ENCODE results near the gene DCDC2B.

Gene DCDC2B

GRCh38 chr1:32182060-32182459, 26.8 kb upstream of the DCDC2B start:
- no peak for ATAC-seq (replicated peaks)

DNA sequence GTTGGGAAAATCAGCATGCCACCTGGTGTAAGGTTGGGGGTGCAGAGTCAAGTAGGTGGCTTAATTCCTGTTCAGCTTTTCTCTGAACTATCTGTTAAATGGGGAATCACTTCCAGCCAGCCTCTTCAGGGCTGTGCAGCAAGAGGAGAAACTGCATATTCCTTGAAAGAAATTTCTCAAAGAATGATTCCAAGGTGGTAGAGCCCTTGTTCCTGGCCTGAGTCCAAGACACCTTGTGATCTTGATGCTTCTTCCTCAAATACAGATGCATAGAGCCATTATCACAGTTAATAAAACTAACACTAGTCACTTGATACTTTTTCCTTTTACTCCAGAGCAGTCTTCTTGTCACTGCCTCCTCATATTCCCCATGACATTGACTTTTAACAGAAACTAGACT, 24.2 kb upstream of the DCDC2B start:
- Mint-ChIP-seq H3K9me3 (no peaks in the 10 kb centered on the region), H3K27ac (no peak overlapping the region), H3K4me1 (ENCODE audit: low read depth in 2 of 2) (peaks cover 32 to 42% of the 10 kb centered on the region in 2 donors), H3K36me3 (ENCODE audit: insufficient read depth) (peaks cover 84% of the 10 kb centered on the region), H3K27me3 (no peaks in the 10 kb centered on the region), H3K4me3 (no peak overlapping the region)
- ATAC-seq (replicated peaks) (no peak), DNase-seq (no peak)

More at GRCh38 chr1:32182060-32182459, 26.8 kb upstream of the DCDC2B start:
- no peak for DNase-seq
- Mint-ChIP-seq H3K27ac (peak overlapping the region in 1 of 2 donors; percentile 29), H3K27me3 (no peaks in the 10 kb centered on the region), H3K9me3 (no peaks in the 10 kb centered on the region), H3K36me3 (ENCODE audit: insufficient read depth) (peaks cover 65% of the 10 kb centered on the region), H3K4me3 (peak overlapping the region in 1 of 2 donors; percentile 3), H3K4me1 (ENCODE audit: low read depth in 2 of 2) (peaks cover 40 to 42% of the 10 kb centered on the region in 2 donors)

GRCh38 chr1:32186077-32186476, 22.8 kb upstream of the DCDC2B start:
- Mint-ChIP-seq H3K9me3 (no peaks in the 10 kb centered on the region), H3K27me3 (no peaks in the 10 kb centered on the region), H3K27ac (no peak overlapping the region), H3K4me1 (ENCODE audit: low read depth in 2 of 2) (peaks cover 21 to 31% of the 10 kb centered on the region in 2 donors), H3K36me3 (ENCODE audit: insufficient read depth) (peaks cover 81% of the 10 kb centered on the region), H3K4me3 (no peak overlapping the region)
- ATAC-seq (replicated peaks) = no peak
- DNase-seq = no peak

DNA sequence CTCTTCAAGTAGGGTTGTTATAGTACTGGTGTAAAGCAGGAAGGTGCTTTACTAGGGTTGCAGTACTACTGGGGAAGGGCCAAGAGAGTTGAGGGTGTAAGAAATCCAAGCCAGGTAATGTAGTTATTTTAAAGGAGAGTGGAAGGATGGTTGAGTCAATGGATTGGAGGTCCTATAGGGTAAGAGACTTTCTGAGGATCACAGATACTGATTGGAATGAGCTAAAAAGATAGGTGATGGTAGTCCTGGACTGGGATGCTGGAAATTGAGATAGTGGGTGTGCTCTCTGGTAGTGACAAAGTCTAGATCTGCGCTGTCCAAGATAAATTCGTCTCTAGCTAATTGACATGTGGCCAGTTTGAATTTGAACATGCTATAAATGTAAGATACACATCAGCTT, 22.4 kb upstream of the DCDC2B start:
- Mint-ChIP-seq H3K4me1 (ENCODE audit: low read depth in 2 of 2) (peaks cover 17 to 27% of the 10 kb centered on the region in 2 donors), H3K36me3 (ENCODE audit: insufficient read depth) (peaks cover 81% of the 10 kb centered on the region), H3K27me3 (no peaks in the 10 kb centered on the region), H3K4me3 (no peak overlapping the region), H3K27ac (no peak overlapping the region), H3K9me3 (no peaks in the 10 kb centered on the region)
- ATAC-seq (replicated peaks) (no peak), DNase-seq (no peak)

DNA sequence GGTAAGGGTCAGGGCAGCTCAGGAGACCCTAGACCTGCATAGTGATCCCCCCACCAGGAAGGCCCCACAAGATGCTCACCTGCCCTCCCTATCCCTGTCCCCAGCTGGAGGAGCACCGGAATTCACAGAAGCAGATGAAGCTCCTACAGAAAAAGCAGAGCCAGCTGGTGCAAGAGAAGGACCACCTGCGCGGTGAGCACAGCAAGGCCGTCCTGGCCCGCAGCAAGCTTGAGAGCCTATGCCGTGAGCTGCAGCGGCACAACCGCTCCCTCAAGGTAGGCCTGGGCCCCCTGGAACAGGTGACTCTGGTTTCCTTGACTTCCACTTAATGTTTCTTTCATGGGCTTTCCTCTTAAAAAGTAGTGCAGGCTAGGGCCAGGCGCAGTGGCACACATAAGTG, 21.0 kb upstream of the DCDC2B start:
- Mint-ChIP-seq H3K36me3 (ENCODE audit: insufficient read depth) (peaks cover 82% of the 10 kb centered on the region), H3K27me3 (no peaks in the 10 kb centered on the region), H3K4me3 (no peak overlapping the region), H3K4me1 (ENCODE audit: low read depth in 2 of 2) (peaks cover 13 to 21% of the 10 kb centered on the region in 2 donors), H3K27ac (no peak overlapping the region), H3K9me3 (no peaks in the 10 kb centered on the region)
- ATAC-seq (replicated peaks) = no peak
- no peak for DNase-seq

DNA sequence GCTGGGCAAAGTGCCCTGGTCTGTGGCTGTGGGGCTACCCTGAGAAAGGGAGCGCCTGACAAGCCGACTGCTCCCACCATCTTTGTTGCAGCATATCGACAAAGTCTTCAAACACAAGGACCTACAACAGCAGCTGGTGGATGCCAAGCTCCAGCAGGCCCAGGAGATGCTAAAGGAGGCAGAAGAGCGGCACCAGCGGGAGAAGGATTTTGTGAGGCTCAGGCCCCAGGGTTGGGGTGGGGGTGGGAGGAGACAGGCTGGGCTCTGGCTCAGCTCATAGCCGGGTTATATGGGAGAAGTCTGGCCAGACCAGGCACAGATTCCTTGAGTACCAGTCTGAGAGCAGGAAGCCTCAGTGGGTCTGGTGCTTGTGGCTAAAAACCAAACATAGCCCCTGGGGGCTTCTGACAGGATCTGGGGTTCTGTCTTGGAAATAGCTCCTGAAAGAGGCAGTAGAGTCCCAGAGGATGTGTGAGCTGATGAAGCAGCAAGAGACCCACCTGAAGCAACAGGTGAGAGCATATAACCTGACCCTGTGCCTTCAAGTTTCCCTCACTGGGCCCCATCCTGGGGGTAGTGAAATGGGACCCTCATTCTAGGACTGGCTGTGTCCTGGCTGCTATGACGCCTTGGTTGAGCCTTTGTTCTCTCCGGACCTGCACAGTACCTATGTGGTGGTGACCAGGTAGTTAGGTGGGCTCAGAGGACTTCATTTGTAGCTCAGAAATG, 16.5 kb upstream of the DCDC2B start:
- H3K27ac Mint-ChIP-seq = peak overlapping the region in 1 of 2 donors; percentile 41
- H3K4me3 Mint-ChIP-seq = no peak overlapping the region
- no peak for DNase-seq
- peaks cover 23 to 28% of the 10 kb centered on the region in 2 donors for H3K4me1 Mint-ChIP-seq (ENCODE audit: low read depth in 2 of 2)
- no peak for ATAC-seq (replicated peaks)
- no peaks in the 10 kb centered on the region for H3K27me3 Mint-ChIP-seq
- H3K9me3 Mint-ChIP-seq = no peaks in the 10 kb centered on the region
- H3K36me3 Mint-ChIP-seq (ENCODE audit: insufficient read depth) = peaks cover 70% of the 10 kb centered on the region

GRCh38 chr1:32194984-32195383, 13.9 kb upstream of the DCDC2B start:
- peaks cover 44% of the 10 kb centered on the region for H3K36me3 Mint-ChIP-seq (ENCODE audit: insufficient read depth)

GRCh38 chr1:32195531-32195930, 13.4 kb upstream of the DCDC2B start:
- no peak for DNase-seq
- ATAC-seq (replicated peaks) = no peak
- peaks cover 38 to 44% of the 10 kb centered on the region in 2 donors for H3K4me1 Mint-ChIP-seq (ENCODE audit: low read depth in 2 of 2)
- no peak overlapping the region for H3K27ac Mint-ChIP-seq
- H3K4me3 Mint-ChIP-seq = peak overlapping the region; percentile 55 to 62
- no peaks in the 10 kb centered on the region for H3K27me3 Mint-ChIP-seq
- H3K9me3 Mint-ChIP-seq = no peaks in the 10 kb centered on the region
- H3K36me3 Mint-ChIP-seq (ENCODE audit: insufficient read depth) = peaks cover 44% of the 10 kb centered on the region

More at GRCh38 chr1:32194984-32195383, 13.9 kb upstream of the DCDC2B start:
- Mint-ChIP-seq H3K4me3 (no peak overlapping the region), H3K9me3 (no peaks in the 10 kb centered on the region), H3K4me1 (ENCODE audit: low read depth in 2 of 2) (peaks cover 33 to 39% of the 10 kb centered on the region in 2 donors), H3K27me3 (no peaks in the 10 kb centered on the region), H3K27ac (no peak overlapping the region)
- DNase-seq (no peak), ATAC-seq (replicated peaks) (no peak)

- H3K4me1 Mint-ChIP-seq (ENCODE audit: low read depth in 2 of 2) = peaks cover 38 to 46% of the 10 kb centered on the region in 2 donors
- peak overlapping the region; percentile 55 to 62 for H3K4me3 Mint-ChIP-seq
- peaks cover 41% of the 10 kb centered on the region for H3K36me3 Mint-ChIP-seq (ENCODE audit: insufficient read depth)
- no peaks in the 10 kb centered on the region for H3K27me3 Mint-ChIP-seq
- ATAC-seq (replicated peaks) (peak; percentile 51), DNase-seq (peak in 1 of 3 experiments; percentile 11)
- H3K27ac Mint-ChIP-seq = peak overlapping the region; percentile 81 to 94
- H3K9me3 Mint-ChIP-seq = no peaks in the 10 kb centered on the region
These were observed 12.7 kb upstream of the DCDC2B start for GRCh38 chr1:32195972-32196823.

GRCh38 chr1:32197074-32197473, 11.8 kb upstream of the DCDC2B start:
- DNase-seq (no peak), ATAC-seq (replicated peaks) (no peak)
- peak overlapping the region in 1 of 2 donors; percentile 82 for H3K27ac Mint-ChIP-seq
- peaks cover 41% of the 10 kb centered on the region for H3K36me3 Mint-ChIP-seq (ENCODE audit: insufficient read depth)
- no peaks in the 10 kb centered on the region for H3K9me3 Mint-ChIP-seq
- peaks cover 47 to 51% of the 10 kb centered on the region in 2 donors for H3K4me1 Mint-ChIP-seq (ENCODE audit: low read depth in 2 of 2)
- no peaks in the 10 kb centered on the region for H3K27me3 Mint-ChIP-seq
- no peak overlapping the region for H3K4me3 Mint-ChIP-seq

DNA sequence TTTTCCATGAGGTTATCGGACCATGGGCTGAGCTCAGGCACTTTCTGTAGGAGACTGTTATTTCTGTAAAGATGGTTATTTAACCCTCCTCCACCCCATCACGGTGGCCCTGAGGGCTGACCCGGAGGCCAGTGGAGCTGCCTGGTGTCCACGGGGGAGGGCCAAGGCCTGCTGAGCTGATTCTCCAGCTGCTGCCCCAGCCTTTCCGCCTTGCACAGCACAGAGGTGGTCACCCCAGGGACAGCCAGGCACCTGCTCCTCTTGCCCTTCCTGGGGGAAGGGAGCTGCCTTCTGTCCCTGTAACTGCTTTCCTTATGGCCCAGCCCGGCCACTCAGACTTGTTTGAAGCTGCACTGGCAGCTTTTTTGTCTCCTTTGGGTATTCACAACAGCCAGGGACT, 11.1 kb upstream of the DCDC2B start:
- Mint-ChIP-seq H3K36me3 (ENCODE audit: insufficient read depth) (peaks cover 37% of the 10 kb centered on the region), H3K27me3 (no peaks in the 10 kb centered on the region), H3K4me3 (no peak overlapping the region), H3K27ac (peak overlapping the region in 1 of 2 donors; percentile 52), H3K9me3 (no peaks in the 10 kb centered on the region), H3K4me1 (ENCODE audit: low read depth in 2 of 2) (peaks cover 52 to 57% of the 10 kb centered on the region in 2 donors)
- no peak for ATAC-seq (replicated peaks)
- no peak for DNase-seq

DNA sequence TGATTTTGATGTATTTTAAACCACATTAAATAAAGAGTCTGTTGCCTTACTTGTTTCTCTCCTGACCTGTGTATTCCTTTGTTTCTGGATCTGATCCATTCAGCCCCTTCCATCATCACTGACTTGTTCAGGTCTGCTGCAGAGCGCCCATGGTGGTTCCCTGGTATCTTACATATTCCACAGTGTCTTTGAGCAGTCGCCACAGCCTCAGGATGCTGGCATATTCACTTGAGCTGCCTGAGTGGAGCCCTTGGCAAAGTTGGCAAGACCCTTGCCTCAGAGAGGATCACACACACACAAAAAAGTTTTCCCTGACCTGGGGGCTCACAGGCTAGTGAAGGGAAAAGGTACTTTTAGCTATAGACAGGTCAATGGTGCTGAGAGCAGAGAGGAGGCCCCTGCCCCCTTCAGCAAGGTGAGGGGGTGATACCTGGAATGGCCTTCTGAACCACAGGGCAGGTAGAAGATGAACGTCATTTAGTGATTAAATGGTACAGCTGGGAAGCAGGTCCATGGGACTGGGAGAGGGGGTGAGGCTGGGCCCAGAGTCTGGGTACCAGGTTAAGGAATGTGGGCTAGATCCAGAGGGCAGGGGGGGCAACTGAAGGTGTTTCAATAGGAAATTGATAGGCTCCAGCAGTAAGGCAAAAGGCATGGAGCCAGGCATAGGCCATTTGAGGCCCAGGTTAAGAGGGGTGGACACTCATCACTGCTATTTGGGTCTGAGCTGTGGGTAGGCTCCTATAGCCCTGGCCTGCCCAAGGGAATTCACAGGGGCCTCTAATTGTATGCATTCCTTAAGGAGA, 10.4 kb upstream of the DCDC2B start:
- ATAC-seq (replicated peaks) = no peak
- no peaks in the 10 kb centered on the region for H3K27me3 Mint-ChIP-seq
- no peaks in the 10 kb centered on the region for H3K9me3 Mint-ChIP-seq
- H3K4me3 Mint-ChIP-seq = peak overlapping the region in 1 of 2 donors; percentile 43
- no peak for DNase-seq
- H3K4me1 Mint-ChIP-seq (ENCODE audit: low read depth in 2 of 2) = peaks cover 53 to 57% of the 10 kb centered on the region in 2 donors
- peak overlapping the region in 1 of 2 donors; percentile 52 for H3K27ac Mint-ChIP-seq
- H3K36me3 Mint-ChIP-seq (ENCODE audit: insufficient read depth) = peaks cover 34% of the 10 kb centered on the region

All from effector memory CD8-positive, alpha-beta T cell (primary cell).